Measurements from ENCODE around the gene CINP.
"Not testable (repeated sequence)": the region's sequence is repeated elsewhere in the genome, so short reads cannot be mapped to it uniquely, and the experiment has no call there.

Gene CINP

DNA sequence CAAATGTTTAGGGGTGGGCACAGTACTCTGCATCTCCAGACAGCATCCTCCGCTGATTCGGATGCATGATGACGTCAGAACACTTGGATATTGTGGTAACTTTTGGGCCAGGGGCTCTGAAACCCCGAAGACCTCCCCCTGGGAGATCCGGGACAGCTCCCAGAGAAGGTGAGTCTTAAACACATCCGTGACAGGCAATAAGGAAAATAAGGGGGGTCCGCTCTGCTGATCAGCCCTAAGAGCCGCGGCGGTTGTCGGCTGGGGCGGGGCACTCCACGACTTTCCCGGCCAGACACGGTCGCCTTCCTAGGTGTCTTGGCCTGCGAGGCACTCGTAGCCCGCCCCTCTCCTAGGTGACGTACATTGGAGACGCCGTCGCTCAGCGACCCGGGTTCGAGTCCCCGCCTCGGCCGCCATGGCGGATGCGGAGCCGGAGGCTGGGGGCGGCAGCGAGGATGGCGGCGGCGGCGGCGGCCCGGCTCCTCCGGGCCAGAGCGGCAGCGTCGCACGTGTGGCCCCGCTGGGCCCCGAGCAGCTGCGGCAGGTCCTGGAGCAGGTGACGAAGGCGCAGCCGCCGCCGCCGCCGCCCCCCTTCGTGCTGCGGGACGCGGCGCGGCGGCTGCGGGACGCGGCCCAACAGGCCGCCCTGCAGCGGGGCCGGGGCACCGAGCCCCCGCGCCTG, 43.2 kb downstream of the CINP start, which contains the start of gene ZNF839:
ZNF839 (plus strand) TSS at position 396 of the 682 bp plus-strand sequence; CDS start at position 416, 20 bp downstream.
- DNase-seq = peak; percentile 97

GRCh38 chr14:102318781-102319276, 43.9 kb downstream of the CINP start:
- DNase-seq = peak; percentile 32

DNA sequence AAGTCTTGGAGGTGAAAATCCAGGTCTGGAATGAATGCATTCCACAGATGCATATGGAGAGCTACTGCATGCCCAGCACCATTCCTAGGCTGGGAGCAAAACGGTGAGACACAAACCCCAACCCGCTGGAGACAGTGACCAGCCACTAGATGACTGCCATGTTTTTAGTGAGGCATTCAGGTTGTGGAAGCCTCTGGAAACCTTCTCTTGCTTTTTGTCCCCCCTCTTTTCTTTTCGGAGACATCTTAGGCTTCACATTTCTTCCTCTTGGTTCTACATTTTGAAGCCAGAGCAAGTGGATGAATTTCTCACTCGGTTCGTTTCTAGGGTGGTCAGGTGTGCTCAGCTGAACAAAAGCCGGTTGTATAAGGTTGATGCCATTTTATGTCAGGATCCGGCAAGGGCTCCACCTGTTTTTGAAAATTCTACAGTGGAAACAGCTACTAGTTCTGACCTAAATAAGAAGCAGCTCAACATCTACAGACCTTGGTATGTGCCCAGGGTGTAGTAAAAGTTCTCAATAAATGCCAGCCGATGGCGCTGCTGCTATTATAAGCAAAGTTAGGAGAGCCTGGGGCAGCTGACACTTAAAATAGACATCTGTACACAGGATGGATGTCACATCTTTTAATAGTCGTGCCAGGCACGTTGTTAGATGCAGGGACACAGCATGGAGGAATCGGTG, 45.0 kb downstream of the CINP start:
- DNase-seq = peak; percentile 62

GRCh38 chr14:102316743-102317563, 45.7 kb downstream of the CINP start:
- peak; percentile 96 for DNase-seq

DNA sequence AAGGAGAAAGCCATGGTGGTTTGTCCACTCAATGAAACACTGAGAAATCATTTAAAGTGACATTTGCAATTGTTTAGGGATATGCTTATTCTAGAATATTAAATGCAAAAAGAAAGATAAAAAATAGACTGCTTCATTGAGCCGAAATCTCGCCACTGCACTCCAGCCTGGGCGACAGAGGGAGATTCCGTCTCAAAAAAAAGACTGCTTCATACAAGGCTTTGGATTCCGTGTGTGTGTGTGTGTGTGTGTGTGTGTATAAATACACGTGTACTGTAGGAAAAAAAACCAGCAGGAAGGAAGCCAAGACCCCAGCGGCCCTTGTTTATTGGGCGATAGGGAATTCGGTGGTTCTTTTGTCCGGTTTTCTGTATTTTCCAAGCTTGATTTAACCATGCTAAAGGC, 46.4 kb downstream of the CINP start:
- DNase-seq = peak; percentile 43

DNA sequence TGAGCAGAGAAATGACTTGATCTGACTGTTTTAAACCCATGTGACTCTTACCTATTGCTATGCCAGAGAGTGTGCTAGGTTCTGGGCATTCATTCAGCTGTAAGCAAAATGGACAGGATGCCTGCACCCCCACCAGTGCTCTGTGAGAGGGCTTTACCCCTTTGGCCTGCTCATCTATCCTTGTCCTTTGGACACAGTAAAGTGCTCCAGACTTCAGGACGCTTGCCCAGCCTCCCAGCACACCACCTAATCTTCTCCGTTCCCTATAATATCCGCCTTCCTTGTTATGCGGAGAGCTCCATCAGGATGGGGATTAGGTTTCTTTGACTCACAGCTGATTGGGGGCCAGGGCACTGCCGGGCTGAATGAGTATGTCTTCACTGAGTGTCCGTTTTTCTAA, 47.6 kb downstream of the CINP start:
- DNase-seq = no peak

- peak; percentile 87 for DNase-seq
Observed at GRCh38 chr14:102314242-102315011, 48.3 kb downstream of the CINP start.

DNA sequence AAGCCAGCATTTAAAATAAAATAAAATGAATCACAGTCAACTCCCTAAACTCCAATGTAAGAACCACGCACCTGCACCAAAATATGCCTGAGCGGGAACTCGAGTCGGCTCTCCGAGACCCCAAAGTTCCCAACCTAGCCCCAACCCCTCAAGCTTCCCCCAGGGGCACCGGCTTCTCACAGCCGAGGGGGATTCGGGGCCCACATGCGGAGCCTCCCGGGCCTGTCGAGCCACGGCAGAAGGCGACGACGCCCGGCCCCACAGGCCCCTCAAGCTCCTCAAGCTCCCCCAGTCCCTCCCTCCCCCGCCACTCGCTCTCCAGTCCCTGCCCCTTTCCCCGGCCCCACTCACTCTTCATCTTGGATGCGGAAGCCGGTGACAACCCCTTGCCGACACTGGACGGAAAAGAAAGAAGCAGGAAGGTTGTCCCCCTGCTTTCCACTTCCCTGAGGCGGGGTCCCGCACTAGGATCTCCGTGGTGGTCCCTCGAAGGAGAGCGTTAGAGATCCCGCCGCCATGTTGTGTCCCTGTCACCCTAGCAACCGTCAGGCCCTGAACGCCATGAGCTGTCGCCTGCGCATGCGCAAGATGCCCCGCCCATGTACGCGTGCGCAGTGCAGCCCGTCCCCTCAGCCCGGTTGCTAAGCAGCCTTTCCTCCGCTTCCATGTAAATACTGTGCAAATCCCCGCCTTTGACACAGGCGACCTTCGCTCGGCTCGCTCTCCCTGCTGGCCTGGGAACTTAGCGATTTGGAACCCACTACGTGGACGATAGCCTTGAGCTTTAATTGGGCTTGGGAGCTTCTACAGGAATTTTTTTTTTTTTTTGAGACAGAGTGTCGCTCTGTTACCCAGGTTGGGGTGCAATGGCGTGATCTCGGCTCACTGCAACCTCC, 57.8 kb downstream of the CINP start, which contains the start of gene MOK:
MOK (minus strand) TSS at position 554 of the 896 bp plus-strand sequence; CDS start at position 358, 196 bp downstream.
- DNase-seq = peak; percentile 97

DNA sequence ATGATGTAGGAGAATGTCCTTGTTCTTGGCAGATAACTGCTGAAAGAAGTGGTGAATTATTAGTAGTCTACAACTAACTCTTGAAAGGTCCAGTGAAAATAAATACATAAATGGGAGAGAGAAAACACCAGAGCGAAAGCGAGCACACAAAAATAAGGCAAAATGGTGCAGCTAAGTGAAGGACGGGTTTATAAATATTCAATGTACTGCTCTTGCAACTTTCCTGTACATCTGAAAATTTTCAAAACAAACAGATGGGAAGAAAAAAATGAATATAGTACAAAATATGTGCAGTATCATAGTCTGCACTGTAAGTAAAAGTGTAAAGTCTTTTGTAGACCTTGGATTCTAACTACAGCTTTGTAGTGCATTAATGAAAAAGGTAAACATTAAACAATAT, 59.0 kb downstream of the CINP start:
- DNase-seq = no peak

GRCh38 chr14:102298303-102299070, 64.2 kb downstream of the CINP start:
- DNase-seq = not testable (repeated sequence)

All from activated CD4-positive, alpha-beta T cell treated with anti-CD3 and anti-CD28 coated beads for 48 hours (primary cell).